ENCODE results near the gene DPY19L3. TPM values are rescaled to one million over a fixed set of nuclear protein-coding genes. Genes with fewer than 3 reads are reported as not detected.

DPY19L3 gene
- total and polyA plus RNA-seq, 2 of the 4 experiments (the other 2 are of a cell fraction), result 29.6 to 36.5 TPM

- H3K14ac ChIP-seq (replicated peaks; ENCODE audit: low read depth, low read length), result no peak overlapping the region
- H3K9ac ChIP-seq (ENCODE audit: low read depth, low read length), result no peak overlapping the region
- no peak overlapping the region for H2AFZ ChIP-seq (replicated peaks; ENCODE audit: low read length, poor library complexity)
- POLR2A ChIA-PET (ENCODE audit: unreplicated experiment), result no interaction called here
- peaks cover 27% of the 10 kb centered on the region for H3K36me3 ChIP-seq (ENCODE audit: control insufficient read depth, insufficient read depth, low read length)
- H4K91ac ChIP-seq (ENCODE audit: insufficient read depth, low read depth, low read length), result no peak overlapping the region
- H3K27ac ChIP-seq (ENCODE audit: insufficient read depth, low read length), result no peak overlapping the region
- BruUV-seq (replicated peaks), result no TSS peak
- intact Hi-C loops (cut with micrococcal nuclease) (loop anchor here (10.0 kb wide), 2 partner anchors 114 to 126 kb away; partner anchors contain the start of genes PDCD5 and ZNF507), dilution Hi-C loops (cut with HindIII; ENCODE audit: low sequenced_read_pairs, unreplicated experiment) (no loop called here), in situ Hi-C loops (cut with MboI; ENCODE audit: low sequenced_read_pairs) (no loop called here)
- no peak overlapping the region for H4K5ac ChIP-seq (ENCODE audit: low read depth, low read length)
- H3K4me1 ChIP-seq (ENCODE audit: control insufficient read depth, insufficient read depth, low read length), result no peaks in the 10 kb centered on the region
- H2AK9ac ChIP-seq (replicated peaks; ENCODE audit: low read depth, low read length, poor library complexity), result no peak overlapping the region
- H3K18ac ChIP-seq (ENCODE audit: low read depth, low read length), result no peak overlapping the region
- no CpG with 5 or more reads among the region's 4 CpGs for WGBS, 2 experiments (ENCODE audit: extremely low coverage in 2 of 2, insufficient read length in 1 of 2)
- no peak overlapping the region for H2BK120ac ChIP-seq (ENCODE audit: low read depth, low read length)
- TF ChIP-seq RFX5 (IDR thresholded peaks at IDR 0.05; ENCODE audit: low read depth, low read length), result no peak
- TF ChIP-seq NFE2L2 (IDR thresholded peaks at IDR 0.05; ENCODE audit: low read depth, low read length), result no peak
- TF ChIP-seq CEBPB (IDR thresholded peaks at IDR 0.05; ENCODE audit: low read depth, low read length), result no peak
- TF ChIP-seq ELK1 (IDR thresholded peaks at IDR 0.05; ENCODE audit: borderline replicate concordance, low read depth, low read length), result no peak
- no peak for TF ChIP-seq MXI1 (IDR thresholded peaks at IDR 0.05; ENCODE audit: borderline replicate concordance, low read depth, low read length)
- TF ChIP-seq MAFK (IDR thresholded peaks at IDR 0.05; ENCODE audit: low read depth, low read length), result no peak
- TF ChIP-seq RAD21 (IDR thresholded peaks at IDR 0.05; ENCODE audit: low read length), result no peak
- no peak for TF ChIP-seq CHD1 (IDR thresholded peaks at IDR 0.05; ENCODE audit: low read depth, low read length)
- TF ChIP-seq BHLHE40 (IDR thresholded peaks at IDR 0.05; ENCODE audit: low read depth, low read length), result no peak
- no peak for TF ChIP-seq USF2 (IDR thresholded peaks at IDR 0.05; ENCODE audit: low read depth, low read length)
- TF ChIP-seq MAZ (IDR thresholded peaks at IDR 0.05; ENCODE audit: borderline replicate concordance, low read depth, low read length), result no peak
- no peak for TF ChIP-seq SMC3 (IDR thresholded peaks at IDR 0.05; ENCODE audit: low read depth, low read length)
- TF ChIP-seq FOS (IDR thresholded peaks at IDR 0.05; ENCODE audit: low read depth, low read length), result no peak
- TF ChIP-seq POLR2A (IDR thresholded peaks at IDR 0.05; ENCODE audit: low read depth, low read length), result no peak
- no peak overlapping the region for H3K23ac ChIP-seq (ENCODE audit: low read depth, low read length)
- no peak overlapping the region for H2BK20ac ChIP-seq (ENCODE audit: low read depth, low read length)
- ATAC-seq (ENCODE audit: low read depth) (no peak), DNase-seq (no peak)
- no peak overlapping the region for H2BK15ac ChIP-seq (ENCODE audit: low read depth, low read length)
- no peaks in the 10 kb centered on the region for H3K9me3 ChIP-seq (ENCODE audit: control insufficient read depth, insufficient read depth, low read length)
- no peaks in the 10 kb centered on the region for H4K20me1 ChIP-seq (ENCODE audit: insufficient read depth, low read length)
- no peak overlapping the region for H2BK5ac ChIP-seq (ENCODE audit: low read depth, low read length, poor library complexity, severe bottlenecking)
- no peak overlapping the region for H3K56ac ChIP-seq (ENCODE audit: extremely low read depth, insufficient read depth, low read length)
- H3K4me2 ChIP-seq (ENCODE audit: low read depth, low read length), result no peak overlapping the region; the same call in 1 of the 2 replicates
- no peaks in the 10 kb centered on the region for H3K27me3 ChIP-seq (ENCODE audit: control insufficient read depth, insufficient read depth, low read length)
- no peak overlapping the region for H2AK5ac ChIP-seq (ENCODE audit: low read depth, low read length)
- H4K8ac ChIP-seq (ENCODE audit: low read depth in 2 of 2, low read length in 2 of 2), result no peak overlapping the region
- H3K79me1 ChIP-seq (ENCODE audit: low read depth in 1 of 2, low read length in 2 of 2), result no peaks in the 10 kb centered on the region
- no peak overlapping the region for H3K4ac ChIP-seq (ENCODE audit: low read depth, low read length)
- CTCF ChIA-PET, result no interaction called here
- H3K4me3 ChIP-seq (ENCODE audit: insufficient read depth, low read depth, low read length), result no peak overlapping the region
- no peaks in the 10 kb centered on the region for H3K9me1 ChIP-seq (ENCODE audit: insufficient read depth, low read length)
These were observed 53.0 kb downstream of the DPY19L3 start for GRCh38 chr19:32458500-32459123.

Measured in IMR-90 (cell line).